IPS-18c (cell line): ENCODE data around the gene NAALADL1.

ENCODE experiments used
- H3K4me3 ChIP-seq: 2 replicates; pipeline ENCODE4 v1.7.0; 2013; ENCODE audit warnings: low read depth, mild to moderate bottlenecking, low read length, moderate library complexity; ENCODE audit not compliant: insufficient read depth
- H3K9me3 ChIP-seq: one replicate; pipeline ENCODE4 v1.6.1; 2013; ENCODE audit warnings: mild to moderate bottlenecking, low read length, moderate library complexity; ENCODE audit not compliant: control insufficient read depth, insufficient read depth

Gene NAALADL1

DNA sequence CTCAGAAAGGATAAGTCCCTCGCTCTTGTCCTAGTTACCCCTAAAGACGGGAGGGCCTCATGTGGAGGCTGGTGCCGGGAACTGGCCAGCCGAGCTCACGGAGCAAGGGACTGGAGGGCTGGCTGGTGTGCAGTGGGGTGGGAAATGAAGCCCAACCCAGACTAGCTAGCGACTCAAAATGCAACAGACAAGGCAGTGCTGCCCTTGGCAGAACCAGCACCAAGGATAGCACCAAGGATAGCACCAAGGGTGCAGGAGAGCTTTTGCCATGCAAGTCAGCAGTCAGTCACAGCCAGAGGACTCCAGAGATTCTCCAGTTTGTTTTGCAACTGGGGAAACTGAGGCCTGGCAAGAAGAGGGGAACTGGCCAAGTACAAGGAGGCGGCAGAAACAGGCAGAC, 55.1 kb downstream of the NAALADL1 start:
- H3K9me3 ChIP-seq, result no peaks in the 10 kb centered on the region
- no peak overlapping the region for H3K4me3 ChIP-seq

DNA sequence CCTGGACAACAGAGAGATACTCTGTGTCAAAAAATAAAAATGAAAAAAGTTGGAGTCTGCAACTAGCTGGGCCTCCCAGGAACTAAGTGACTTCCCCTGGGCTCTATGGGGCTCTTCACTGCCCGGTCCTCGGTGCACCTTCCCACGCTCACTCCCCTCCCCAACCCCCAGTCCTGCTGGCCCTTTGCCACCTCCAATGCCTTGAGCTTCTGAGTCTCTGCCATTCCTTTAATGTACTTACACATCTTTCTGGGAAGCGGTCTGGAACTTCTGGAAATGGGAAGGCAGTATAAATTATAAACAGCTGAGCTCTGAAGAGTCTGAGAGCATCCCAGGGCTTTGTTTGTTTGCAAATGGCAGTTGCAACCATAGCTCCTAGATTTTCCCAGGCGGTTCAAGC, 55.6 kb downstream of the NAALADL1 start:
- Histone ChIP-seq H3K9me3 (no peaks in the 10 kb centered on the region), H3K4me3 (no peak overlapping the region)

DNA sequence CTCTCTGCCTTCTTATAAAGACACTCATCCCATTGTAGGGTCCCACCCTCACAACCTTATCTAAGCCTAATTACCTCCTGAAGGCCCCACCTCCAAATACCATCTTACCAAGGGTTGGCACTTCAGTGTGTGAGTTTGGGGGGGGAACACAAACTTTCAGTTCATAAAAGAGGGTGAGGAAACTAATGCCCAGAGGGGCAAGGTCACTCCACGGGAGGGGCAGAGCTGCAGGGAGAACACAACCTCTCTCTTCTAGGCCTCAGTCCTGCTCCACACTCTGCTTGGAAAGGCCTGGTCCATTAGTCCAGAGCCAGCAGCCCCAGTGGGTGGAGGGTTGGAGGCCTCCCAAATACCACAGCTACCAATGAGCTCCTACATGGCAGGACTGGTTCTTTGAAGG, 58.9 kb downstream of the NAALADL1 start:
- no peak overlapping the region for H3K4me3 ChIP-seq

DNA sequence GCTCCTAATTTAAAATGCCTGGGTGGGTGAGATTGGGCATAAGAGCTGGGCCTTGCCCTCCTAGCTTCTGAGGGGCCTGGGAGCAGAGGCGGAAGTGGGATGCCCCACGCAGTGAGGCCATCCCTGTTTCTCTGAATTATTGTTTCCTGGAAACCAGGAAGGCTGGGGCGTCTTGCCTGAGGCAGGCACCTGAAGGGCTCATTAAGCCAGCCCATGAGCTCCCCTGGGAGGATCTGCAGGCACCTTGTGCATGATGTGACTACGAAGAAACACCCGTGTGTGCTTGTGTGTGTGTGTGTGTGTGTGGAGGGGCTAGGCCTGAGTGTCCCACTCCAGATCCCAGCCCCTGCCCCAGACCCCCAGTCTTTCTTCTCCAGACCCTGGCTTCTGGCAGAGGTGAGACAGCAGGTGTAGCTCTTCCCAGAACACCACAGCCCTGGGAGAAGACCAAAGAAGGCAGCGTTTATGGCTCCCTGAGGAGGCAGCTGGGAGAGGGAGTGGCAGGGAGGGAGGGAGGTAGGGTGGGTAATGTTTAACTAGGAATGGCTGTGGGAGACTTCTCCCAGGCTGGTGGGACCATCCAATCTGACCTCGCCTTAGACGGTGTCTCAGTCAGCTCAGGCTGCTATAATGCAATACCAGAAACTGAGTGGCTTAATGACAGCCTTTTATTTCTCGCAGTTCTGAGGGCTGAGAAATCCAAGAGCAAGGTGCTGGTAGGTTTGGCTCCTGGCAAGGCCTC, 59.5 kb downstream of the NAALADL1 start:
- Histone ChIP-seq H3K9me3 (no peaks in the 10 kb centered on the region), H3K4me3 (no peak overlapping the region)

More for the DNA sequence above, 58.9 kb downstream of the NAALADL1 start:
- H3K9me3 ChIP-seq, result no peaks in the 10 kb centered on the region

DNA sequence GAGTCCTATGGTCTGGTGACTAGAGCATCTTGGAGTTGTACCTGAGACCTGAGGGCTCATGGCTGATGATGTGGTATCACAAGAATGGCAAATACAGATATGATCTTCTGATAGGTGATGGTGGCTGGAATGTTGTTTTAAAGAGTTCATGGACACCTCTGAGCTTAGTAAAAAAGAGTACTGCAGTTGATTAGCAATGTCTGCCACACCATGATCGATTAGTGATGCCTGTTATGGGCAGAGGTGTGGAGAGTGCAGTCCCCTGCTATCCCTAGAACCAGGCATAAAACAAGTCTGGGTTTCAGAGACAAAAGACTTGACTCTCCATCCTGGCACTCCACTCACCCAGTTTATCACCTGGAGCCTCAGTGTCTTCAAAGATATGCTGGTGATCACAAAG, 60.2 kb downstream of the NAALADL1 start:
- Histone ChIP-seq H3K9me3 (no peaks in the 10 kb centered on the region), H3K4me3 (no peak overlapping the region)

DNA sequence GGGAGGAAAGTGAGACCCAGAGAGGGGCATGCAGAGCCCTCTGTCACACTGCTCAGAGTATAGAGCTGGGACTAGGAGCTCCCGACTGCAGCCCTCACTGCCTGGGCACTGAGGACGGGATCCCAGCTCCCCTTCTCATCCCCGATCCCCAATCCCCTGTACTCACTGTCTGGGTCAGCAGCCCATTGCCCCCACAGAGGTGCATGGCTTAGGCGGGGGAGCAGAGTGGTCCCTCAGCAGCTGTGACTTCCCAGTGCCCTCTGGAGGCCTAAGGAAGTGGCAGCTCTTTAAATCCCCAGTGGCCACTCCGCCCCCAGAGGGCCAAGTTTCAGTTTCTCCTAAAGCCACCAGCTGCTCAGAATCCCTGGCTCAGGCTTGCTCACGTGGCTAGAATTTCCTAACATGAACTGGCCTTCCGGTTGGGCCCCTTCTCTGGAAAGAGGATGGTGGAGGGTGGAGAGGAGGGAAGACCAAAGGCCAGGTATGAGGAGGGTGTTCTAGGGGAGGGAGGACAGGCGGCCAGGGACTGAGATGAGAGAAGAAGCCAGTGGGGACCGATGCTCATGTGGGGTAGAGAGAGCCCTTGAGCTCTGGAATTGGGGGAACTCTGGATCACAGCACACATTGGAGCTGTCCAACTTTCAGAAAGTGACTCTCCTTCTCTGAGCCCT, 61.5 kb downstream of the NAALADL1 start, which contains the start of gene BATF2:
BATF2 (minus strand) TSS at position 262 of the 671 bp plus-strand sequence; CDS start at position 205, 57 bp downstream.
- H3K4me3 ChIP-seq, result 0 out of 2 replicates have a peak within 1 kb of the TSS, but pooled peaks have one; percentile 16
- no peaks in the 10 kb centered on the region for H3K9me3 ChIP-seq

DNA sequence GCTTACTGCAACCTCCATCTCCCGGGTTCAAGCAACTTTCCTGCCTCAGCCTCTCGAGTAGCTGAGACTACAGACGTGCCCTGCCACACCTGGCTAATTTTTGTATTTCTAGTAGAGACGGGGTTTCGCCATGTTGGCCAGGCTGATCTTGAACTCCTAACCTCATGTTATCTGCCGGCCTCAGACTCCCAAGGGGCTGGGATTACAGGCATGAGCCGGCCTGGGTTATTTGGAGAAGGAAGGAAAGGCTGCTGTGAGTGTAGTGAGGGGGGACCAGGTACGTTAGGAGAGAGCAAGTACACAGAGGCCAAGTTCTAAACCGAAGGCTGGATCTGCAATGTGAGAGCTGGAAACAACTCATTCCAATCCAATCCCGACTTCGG, 62.0 kb downstream of the NAALADL1 start:
- H3K4me3 ChIP-seq, result no peak overlapping the region
- H3K9me3 ChIP-seq, result no peaks in the 10 kb centered on the region
